PFSK-1 (cell line): ENCODE results near the gene RNPS1.
A peak's percentile ranks its signal among the peaks of the same experiment; 100 is the strongest.

Experiments used
- FOXP2 ChIP-seq: optimal IDR thresholded peaks from 2 replicates; pipeline ENCODE3; 2011; ENCODE audit warnings: borderline replicate concordance, control low read depth, inconsistent platforms; ENCODE audit not compliant: insufficient read depth; ENCODE audit errors: extremely low read length, extremely low read depth
- POLR2AphosphoS5 ChIP-seq: IDR thresholded peaks from 2 replicates; pipeline ENCODE4 v1.6.1; 2012; ENCODE audit warnings: low read depth, mild to moderate bottlenecking, control low read depth, low read length, moderate library complexity
- REST ChIP-seq, 2 experiments: IDR thresholded peaks; 2 replicates each; pipeline versions ENCODE4 v1.6.1 to v1.8.0; 2011 to 2012; ENCODE audit warnings: low read depth in 2 of 2, low read length in 2 of 2, control low read depth in 1 of 2, inconsistent platforms in 1 of 2, mild to moderate bottlenecking in 1 of 2, moderate library complexity in 1 of 2; ENCODE audit not compliant: insufficient read depth in 1 of 2
- SIN3A ChIP-seq: IDR thresholded peaks from 2 replicates; pipeline ENCODE4 v1.6.1; 2012; ENCODE audit warnings: mild to moderate bottlenecking, low read length, moderate library complexity, borderline replicate concordance; ENCODE audit not compliant: insufficient read depth
- TAF1 ChIP-seq: IDR thresholded peaks from 2 replicates; pipeline ENCODE4 v1.6.1; 2012; ENCODE audit warnings: low read length, control low read depth, borderline replicate concordance; ENCODE audit not compliant: insufficient read depth

Gene RNPS1

GRCh38 chr16:2237493-2238149, 30.3 kb downstream of the RNPS1 start:
- TF ChIP-seq SIN3A (no peak), POLR2AphosphoS5 (0 out of 2 replicates have a peak, but pooled peaks have one; percentile 8), TAF1 (no peak), FOXP2 (no peak), REST (IDR thresholded peaks at IDR 0.05; ENCODE audit: insufficient read depth in 1 of 2, low read depth in 2 of 2, low read length in 2 of 2) (no peak)

- TF ChIP-seq TAF1 (no peak), POLR2AphosphoS5 (no peak), SIN3A (no peak), FOXP2 (no peak), REST (IDR thresholded peaks at IDR 0.05; ENCODE audit: insufficient read depth in 1 of 2, low read depth in 2 of 2, low read length in 2 of 2) (no peak)
Observed at GRCh38 chr16:2237102-2237482, 30.8 kb downstream of the RNPS1 start.

GRCh38 chr16:2236337-2237101, 31.4 kb downstream of the RNPS1 start, which contains the start of gene DNASE1L2:
Gene DNASE1L2 (plus strand): TSS chr16:2236444. CDS start chr16:2236817, 373 bp downstream.
- TF ChIP-seq REST (IDR thresholded peaks at IDR 0.05; ENCODE audit: insufficient read depth in 1 of 2, low read depth in 2 of 2, low read length in 2 of 2) (no peak), POLR2AphosphoS5 (no peak), TAF1 (no peak), SIN3A (no peak), FOXP2 (no peak)

DNA sequence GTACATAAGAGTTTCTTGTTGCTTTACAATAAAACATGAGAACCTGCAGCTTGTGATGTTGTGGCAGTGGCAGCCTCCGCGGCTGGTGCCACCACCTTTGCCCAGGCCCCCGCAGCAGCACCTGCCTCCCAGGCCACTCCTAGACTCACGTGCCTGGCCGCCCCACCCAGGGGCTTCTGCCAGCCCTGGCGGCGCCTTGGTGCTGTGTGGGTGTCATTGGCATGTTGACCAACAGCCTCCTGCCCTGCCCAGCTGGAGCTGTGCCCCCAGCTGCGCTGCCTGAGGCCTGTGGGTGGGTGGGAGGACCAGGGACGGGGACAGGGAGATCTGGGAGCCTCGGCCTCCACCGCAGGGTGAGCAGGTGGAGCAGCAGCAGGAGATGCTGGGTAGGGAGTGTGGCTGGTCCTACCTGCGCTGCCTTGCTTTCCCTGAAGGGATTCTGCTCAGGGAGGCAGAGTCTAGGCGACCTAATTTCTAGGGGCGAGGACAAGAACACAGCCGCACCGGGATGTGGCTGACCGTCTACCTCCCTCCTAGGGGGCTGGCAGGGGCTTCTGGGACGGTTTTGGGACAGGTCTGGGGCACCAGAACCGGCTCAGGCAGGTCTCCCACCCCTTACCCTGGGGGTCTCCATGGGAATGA, 32.1 kb downstream of the RNPS1 start:
- no peak for TF ChIP-seq FOXP2
- peak; percentile 55 for TF ChIP-seq POLR2AphosphoS5

- TF ChIP-seq POLR2AphosphoS5 (no peak), SIN3A (no peak), TAF1 (no peak), FOXP2 (no peak), REST (IDR thresholded peaks at IDR 0.05; ENCODE audit: insufficient read depth in 1 of 2, low read depth in 2 of 2, low read length in 2 of 2) (no peak)
Observed at GRCh38 chr16:2235234-2235651, 32.7 kb downstream of the RNPS1 start.
